Measurements from ENCODE around the gene LAMA2. TPM values are rescaled to one million over a fixed set of nuclear protein-coding genes. Genes with fewer than 3 reads are reported as not detected.

The LAMA2 gene
- total and polyA plus RNA-seq, 2 of the 8 experiments (the other 6 are each of a cell fraction or from before 2014, with no cell fraction given): 1.3 to 3.8 TPM

DNA sequence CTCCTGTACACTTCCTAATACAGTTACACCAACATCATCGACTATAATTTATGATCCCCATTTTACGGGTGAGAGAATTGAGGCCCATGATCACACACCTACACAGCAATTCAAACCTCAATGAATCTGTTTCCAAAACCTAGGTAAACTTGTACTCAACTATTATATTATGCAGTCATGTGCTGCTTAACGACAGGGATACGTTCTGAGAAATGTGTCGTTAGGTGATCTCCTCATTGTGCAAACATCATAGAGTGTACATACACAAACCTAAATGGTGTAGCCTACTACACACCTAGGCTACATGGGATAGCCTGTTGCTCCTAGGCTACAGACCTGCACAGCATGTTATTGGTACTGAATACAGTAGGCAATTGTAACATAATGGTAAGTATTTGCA is 441.4 kb downstream of the LAMA2 start (continued):
- TF ChIP-seq, protein P1, sequence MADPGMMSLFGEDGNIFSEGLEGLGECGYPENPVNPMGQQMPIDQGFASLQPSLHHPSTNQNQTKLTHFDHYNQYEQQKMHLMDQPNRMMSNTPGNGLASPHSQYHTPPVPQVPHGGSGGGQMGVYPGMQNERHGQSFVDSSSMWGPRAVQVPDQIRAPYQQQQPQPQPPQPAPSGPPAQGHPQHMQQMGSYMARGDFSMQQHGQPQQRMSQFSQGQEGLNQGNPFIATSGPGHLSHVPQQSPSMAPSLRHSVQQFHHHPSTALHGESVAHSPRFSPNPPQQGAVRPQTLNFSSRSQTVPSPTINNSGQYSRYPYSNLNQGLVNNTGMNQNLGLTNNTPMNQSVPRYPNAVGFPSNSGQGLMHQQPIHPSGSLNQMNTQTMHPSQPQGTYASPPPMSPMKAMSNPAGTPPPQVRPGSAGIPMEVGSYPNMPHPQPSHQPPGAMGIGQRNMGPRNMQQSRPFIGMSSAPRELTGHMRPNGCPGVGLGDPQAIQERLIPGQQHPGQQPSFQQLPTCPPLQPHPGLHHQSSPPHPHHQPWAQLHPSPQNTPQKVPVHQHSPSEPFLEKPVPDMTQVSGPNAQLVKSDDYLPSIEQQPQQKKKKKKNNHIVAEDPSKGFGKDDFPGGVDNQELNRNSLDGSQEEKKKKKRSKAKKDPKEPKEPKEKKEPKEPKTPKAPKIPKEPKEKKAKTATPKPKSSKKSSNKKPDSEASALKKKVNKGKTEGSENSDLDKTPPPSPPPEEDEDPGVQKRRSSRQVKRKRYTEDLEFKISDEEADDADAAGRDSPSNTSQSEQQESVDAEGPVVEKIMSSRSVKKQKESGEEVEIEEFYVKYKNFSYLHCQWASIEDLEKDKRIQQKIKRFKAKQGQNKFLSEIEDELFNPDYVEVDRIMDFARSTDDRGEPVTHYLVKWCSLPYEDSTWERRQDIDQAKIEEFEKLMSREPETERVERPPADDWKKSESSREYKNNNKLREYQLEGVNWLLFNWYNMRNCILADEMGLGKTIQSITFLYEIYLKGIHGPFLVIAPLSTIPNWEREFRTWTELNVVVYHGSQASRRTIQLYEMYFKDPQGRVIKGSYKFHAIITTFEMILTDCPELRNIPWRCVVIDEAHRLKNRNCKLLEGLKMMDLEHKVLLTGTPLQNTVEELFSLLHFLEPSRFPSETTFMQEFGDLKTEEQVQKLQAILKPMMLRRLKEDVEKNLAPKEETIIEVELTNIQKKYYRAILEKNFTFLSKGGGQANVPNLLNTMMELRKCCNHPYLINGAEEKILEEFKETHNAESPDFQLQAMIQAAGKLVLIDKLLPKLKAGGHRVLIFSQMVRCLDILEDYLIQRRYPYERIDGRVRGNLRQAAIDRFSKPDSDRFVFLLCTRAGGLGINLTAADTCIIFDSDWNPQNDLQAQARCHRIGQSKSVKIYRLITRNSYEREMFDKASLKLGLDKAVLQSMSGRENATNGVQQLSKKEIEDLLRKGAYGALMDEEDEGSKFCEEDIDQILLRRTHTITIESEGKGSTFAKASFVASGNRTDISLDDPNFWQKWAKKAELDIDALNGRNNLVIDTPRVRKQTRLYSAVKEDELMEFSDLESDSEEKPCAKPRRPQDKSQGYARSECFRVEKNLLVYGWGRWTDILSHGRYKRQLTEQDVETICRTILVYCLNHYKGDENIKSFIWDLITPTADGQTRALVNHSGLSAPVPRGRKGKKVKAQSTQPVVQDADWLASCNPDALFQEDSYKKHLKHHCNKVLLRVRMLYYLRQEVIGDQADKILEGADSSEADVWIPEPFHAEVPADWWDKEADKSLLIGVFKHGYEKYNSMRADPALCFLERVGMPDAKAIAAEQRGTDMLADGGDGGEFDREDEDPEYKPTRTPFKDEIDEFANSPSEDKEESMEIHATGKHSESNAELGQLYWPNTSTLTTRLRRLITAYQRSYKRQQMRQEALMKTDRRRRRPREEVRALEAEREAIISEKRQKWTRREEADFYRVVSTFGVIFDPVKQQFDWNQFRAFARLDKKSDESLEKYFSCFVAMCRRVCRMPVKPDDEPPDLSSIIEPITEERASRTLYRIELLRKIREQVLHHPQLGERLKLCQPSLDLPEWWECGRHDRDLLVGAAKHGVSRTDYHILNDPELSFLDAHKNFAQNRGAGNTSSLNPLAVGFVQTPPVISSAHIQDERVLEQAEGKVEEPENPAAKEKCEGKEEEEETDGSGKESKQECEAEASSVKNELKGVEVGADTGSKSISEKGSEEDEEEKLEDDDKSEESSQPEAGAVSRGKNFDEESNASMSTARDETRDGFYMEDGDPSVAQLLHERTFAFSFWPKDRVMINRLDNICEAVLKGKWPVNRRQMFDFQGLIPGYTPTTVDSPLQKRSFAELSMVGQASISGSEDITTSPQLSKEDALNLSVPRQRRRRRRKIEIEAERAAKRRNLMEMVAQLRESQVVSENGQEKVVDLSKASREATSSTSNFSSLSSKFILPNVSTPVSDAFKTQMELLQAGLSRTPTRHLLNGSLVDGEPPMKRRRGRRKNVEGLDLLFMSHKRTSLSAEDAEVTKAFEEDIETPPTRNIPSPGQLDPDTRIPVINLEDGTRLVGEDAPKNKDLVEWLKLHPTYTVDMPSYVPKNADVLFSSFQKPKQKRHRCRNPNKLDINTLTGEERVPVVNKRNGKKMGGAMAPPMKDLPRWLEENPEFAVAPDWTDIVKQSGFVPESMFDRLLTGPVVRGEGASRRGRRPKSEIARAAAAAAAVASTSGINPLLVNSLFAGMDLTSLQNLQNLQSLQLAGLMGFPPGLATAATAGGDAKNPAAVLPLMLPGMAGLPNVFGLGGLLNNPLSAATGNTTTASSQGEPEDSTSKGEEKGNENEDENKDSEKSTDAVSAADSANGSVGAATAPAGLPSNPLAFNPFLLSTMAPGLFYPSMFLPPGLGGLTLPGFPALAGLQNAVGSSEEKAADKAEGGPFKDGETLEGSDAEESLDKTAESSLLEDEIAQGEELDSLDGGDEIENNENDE (IDR thresholded peaks at IDR 0.05; ENCODE audit: insufficient replicate concordance, low read length): no peak
- no peak for TF ChIP-seq NRF1 (IDR thresholded peaks at IDR 0.05; ENCODE audit: low read depth, low read length)
- TF ChIP-seq, protein P2, sequence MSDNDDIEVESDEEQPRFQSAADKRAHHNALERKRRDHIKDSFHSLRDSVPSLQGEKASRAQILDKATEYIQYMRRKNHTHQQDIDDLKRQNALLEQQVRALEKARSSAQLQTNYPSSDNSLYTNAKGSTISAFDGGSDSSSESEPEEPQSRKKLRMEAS (IDR thresholded peaks at IDR 0.05): no peak
- TF ChIP-seq RNF2 (IDR thresholded peaks at IDR 0.05; ENCODE audit: borderline replicate concordance, low read depth, low read length, missing control alignments, poor library complexity, severe bottlenecking): no peak
- no peak for TF ChIP-seq RXRA (IDR thresholded peaks at IDR 0.05; ENCODE audit: insufficient read depth, low read depth, low read length)
- TF ChIP-seq MAFK (IDR thresholded peaks at IDR 0.05; ENCODE audit: low read depth, low read length): no peak
